Spleen (tissue), 7 donors: ENCODE measurements around the gene PRR15.

Source experiments
- POLR2A ChIP-seq, 3 donors: fragments of 450-650 bp; IDR thresholded peaks; one replicate each; pipeline ENCODE4 v1.5.1; 2017; ENCODE audit warnings: antibody characterized with exemption in 3 of 3, mild to moderate bottlenecking in 1 of 3
- POLR2AphosphoS5 ChIP-seq, 3 donors: sonication (generic); formaldehyde crosslinking; IDR thresholded peaks; one replicate each; pipeline ENCODE4 v1.5.1; 2017; ENCODE audit warnings: antibody characterized with exemption in 3 of 3
- TF ChIP-seq, protein P1 (sequence below), 11 experiments: fragments of 200-600 bp in 7 of 11; fragments of 450-650 bp in 4 of 11; sonication (generic) in 4 of 11; IDR thresholded peaks in 8 of 11; conservative IDR thresholded peaks in 3 of 11; 1 replicate in 7 of 11; 2 replicates in 4 of 11; pipeline versions ENCODE4 v1.4.0 to v1.8.0; 2016 to 2021; ENCODE audit warnings: antibody characterized with exemption in 11 of 11, inconsistent platforms in 4 of 11, mild to moderate bottlenecking in 1 of 11
- donor health status: DM: no; HTN: no; CAD: no; lungs with moderate emphysema.
- donor health status: DM: no; HTN: no; CAD: no.
- donor health status: DM: no; HTN: no; CAD: no.

DNA sequence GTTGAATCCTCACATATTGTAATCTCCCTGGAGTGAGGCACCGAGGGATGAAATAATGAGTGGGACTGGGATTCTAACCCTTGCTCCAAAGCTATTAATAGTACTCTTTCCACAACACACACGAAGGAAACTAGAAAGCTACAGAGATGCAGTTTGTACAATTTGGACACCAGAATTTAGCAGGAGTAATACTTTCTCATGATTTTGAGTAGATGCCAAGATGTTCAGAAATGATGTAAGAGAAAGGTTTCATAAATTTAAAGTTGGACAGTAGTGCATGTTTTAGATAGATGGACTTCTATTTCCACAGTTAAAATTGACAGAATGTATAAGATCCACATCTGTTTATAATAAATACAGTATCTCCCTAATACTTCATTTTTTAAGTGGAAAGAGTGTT is 46.5 kb downstream of the PRR15 start:
- TF ChIP-seq, protein P1, sequence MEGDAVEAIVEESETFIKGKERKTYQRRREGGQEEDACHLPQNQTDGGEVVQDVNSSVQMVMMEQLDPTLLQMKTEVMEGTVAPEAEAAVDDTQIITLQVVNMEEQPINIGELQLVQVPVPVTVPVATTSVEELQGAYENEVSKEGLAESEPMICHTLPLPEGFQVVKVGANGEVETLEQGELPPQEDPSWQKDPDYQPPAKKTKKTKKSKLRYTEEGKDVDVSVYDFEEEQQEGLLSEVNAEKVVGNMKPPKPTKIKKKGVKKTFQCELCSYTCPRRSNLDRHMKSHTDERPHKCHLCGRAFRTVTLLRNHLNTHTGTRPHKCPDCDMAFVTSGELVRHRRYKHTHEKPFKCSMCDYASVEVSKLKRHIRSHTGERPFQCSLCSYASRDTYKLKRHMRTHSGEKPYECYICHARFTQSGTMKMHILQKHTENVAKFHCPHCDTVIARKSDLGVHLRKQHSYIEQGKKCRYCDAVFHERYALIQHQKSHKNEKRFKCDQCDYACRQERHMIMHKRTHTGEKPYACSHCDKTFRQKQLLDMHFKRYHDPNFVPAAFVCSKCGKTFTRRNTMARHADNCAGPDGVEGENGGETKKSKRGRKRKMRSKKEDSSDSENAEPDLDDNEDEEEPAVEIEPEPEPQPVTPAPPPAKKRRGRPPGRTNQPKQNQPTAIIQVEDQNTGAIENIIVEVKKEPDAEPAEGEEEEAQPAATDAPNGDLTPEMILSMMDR (IDR thresholded peaks at IDR 0.05 in 8 of 11, conservative IDR thresholded peaks at IDR 0.05 in 3 of 11), result peak in 1 of 11 experiments; percentile 3
- TF ChIP-seq POLR2AphosphoS5 (IDR thresholded peaks at IDR 0.05), result no peak
- TF ChIP-seq POLR2A (IDR thresholded peaks at IDR 0.05), result no peak
